Heart left ventricle (tissue), 13 donors: ENCODE measurements around the gene SCLY.
A peak's percentile ranks its signal among the peaks of the same experiment; 100 is the strongest.

Source experiments
- POLR2A ChIP-seq, 2 donors: fragments of 450-650 bp; IDR thresholded peaks; one replicate each; pipeline ENCODE4 v1.6.1; 2017; ENCODE audit warnings: antibody characterized with exemption in 2 of 2, mild to moderate bottlenecking in 2 of 2, moderate library complexity in 2 of 2
- TF ChIP-seq, protein P1 (sequence below), 12 donors: fragments of 200-600 bp; sonication (generic) in 4 of 12; IDR thresholded peaks; one replicate each; pipeline versions ENCODE4 v1.5.0 to v1.8.0; 2018 to 2022; ENCODE audit warnings: antibody characterized with exemption in 12 of 12, mild to moderate bottlenecking in 5 of 12
- donor health status: ischemic (EF 13 %, LVEDD 7.1; RV severe dilation, severe dysfunction).
- donor health status: DM: no; HTN: yes; CAD: no.
- donor health status: DM: no; HTN: no; CAD: no.
- donor health status: ischemic (EF 25% LVEDD 6.9; RV normal size, moderate dysfunction).
- donor health status: ischemic (EF 25% LVEDD 5.7; RV mildly dilated, moderate dysfunction).
- donor health status: ischemic (EF 35%, LVEDD 5.7; RV mildly dilated, moderate dysfunction).
- donor health status: nonischemic (EF 11% LVEDD 7.7; RV severe dilation, severe dysfunction).
- donor health status: DM: yes; HTN: yes; CAD: no.
- donor health status: PGD.
- donor health status: ischemic (EF 29% LVEDD 5.4; RV normal size, mild dysfunction).
- donor health status: nonischemic (EF 23%, LVEDD 6.1; RV moderate dilation, normal function).

DNA sequence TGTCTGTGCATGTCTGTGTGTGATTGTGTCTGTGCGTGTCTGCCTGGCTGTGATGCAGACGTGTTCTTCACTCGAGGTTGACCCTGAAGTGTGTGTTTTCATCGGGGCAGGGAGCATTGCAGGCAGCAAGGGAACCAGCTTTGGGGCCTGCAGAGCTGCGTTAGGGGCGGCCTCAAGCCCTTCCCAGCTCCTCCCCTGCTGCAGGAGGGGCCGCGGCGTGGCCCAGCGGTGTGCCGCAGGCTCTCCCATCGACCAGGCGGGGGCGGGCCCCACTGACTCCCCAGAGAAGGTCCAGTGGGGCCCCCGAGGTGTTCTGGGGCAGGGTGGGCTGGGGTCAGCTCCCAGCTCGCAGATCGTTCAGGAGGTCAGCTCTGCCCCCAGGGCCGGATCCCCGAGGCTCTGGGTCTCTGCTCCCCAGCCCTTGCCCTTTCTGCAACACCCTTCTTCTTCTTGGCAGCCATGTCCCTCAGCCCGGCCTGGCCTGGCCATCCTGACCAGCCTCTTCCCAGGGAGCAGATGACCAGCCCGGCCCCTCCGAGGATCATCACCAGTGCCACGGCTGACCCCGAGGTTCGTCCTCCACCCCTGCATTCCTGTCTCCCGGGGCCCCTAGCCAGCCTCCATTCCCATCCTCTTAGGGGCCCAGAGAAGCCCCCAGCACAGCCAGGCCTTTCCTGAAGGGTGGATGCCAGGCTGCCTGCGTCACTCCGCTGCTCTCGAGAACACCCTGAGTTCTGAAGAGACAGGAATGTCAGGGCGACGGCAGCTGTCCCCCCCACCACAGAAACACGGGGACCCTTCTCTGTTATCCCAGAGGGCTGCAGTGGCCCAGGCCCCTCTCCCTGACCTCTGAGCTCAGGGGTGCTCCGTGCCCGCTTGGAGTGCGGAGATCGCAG lies 66.6 kb downstream of the SCLY start:
- no peak for TF ChIP-seq POLR2A (IDR thresholded peaks at IDR 0.05)
- TF ChIP-seq, protein P1, sequence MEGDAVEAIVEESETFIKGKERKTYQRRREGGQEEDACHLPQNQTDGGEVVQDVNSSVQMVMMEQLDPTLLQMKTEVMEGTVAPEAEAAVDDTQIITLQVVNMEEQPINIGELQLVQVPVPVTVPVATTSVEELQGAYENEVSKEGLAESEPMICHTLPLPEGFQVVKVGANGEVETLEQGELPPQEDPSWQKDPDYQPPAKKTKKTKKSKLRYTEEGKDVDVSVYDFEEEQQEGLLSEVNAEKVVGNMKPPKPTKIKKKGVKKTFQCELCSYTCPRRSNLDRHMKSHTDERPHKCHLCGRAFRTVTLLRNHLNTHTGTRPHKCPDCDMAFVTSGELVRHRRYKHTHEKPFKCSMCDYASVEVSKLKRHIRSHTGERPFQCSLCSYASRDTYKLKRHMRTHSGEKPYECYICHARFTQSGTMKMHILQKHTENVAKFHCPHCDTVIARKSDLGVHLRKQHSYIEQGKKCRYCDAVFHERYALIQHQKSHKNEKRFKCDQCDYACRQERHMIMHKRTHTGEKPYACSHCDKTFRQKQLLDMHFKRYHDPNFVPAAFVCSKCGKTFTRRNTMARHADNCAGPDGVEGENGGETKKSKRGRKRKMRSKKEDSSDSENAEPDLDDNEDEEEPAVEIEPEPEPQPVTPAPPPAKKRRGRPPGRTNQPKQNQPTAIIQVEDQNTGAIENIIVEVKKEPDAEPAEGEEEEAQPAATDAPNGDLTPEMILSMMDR (IDR thresholded peaks at IDR 0.05): peak in 2 of 12 donors; percentile 18 to 31
